Skeletal muscle tissue (tissue), 4 donors: Measurements from ENCODE around the gene MEGF9. TPM values are rescaled to one million over a fixed set of nuclear protein-coding genes. Genes with fewer than 3 reads are reported as not detected.

Experiments
- H3K27ac ChIP-seq: one replicate; pipeline ENCODE4 v1.7.0; 2013; ENCODE audit warnings: mild to moderate bottlenecking, low read depth, low read length, inconsistent platforms
- H3K27me3 ChIP-seq, 3 donors: one replicate each; pipeline ENCODE4 v1.7.0; 2013; ENCODE audit warnings: low read length in 3 of 3; ENCODE audit not compliant: control insufficient read depth in 3 of 3, insufficient read depth in 3 of 3
- H3K36me3 ChIP-seq, 3 donors: one replicate each; pipeline ENCODE4 v1.7.0; 2013; ENCODE audit warnings: low read length in 3 of 3; ENCODE audit not compliant: control insufficient read depth in 3 of 3, insufficient read depth in 3 of 3
- H3K4me1 ChIP-seq, 3 donors: one replicate each; pipeline ENCODE4 v1.7.0; 2013; ENCODE audit warnings: low read length in 3 of 3, mild to moderate bottlenecking in 3 of 3; ENCODE audit not compliant: control insufficient read depth in 3 of 3, insufficient read depth in 3 of 3
- H3K4me3 ChIP-seq, 3 donors: one replicate each; pipeline ENCODE4 v1.7.0; 2013; ENCODE audit warnings: low read length in 3 of 3
- H3K9ac ChIP-seq, 3 donors: one replicate each; pipeline ENCODE4 v1.7.0; 2013; ENCODE audit warnings: low read length in 3 of 3, mild to moderate bottlenecking in 3 of 3, moderate library complexity in 2 of 3, low read depth in 1 of 3
- H3K9me3 ChIP-seq, 3 donors: one replicate each; pipeline ENCODE4 v1.7.0; 2013; ENCODE audit warnings: low read length in 3 of 3; ENCODE audit not compliant: control insufficient read depth in 3 of 3
- total RNA-seq: library from RNA; depleted of rRNA; stranded (reverse); fragments of >200 nt; gene quantifications from one replicate; pipeline ENCODE4 v1.2.3, GENCODE V29; 2014
- donor health status: Osteomylitis.

MEGF9 gene
- total RNA-seq, 1 donor from 2014 or later, result 6.8 TPM

GRCh38 chr9:120692901-120693699, 21.2 kb downstream of the MEGF9 start:
- H3K27ac ChIP-seq, result no peak overlapping the region
- no peak overlapping the region for H3K4me3 ChIP-seq
- no peaks in the 10 kb centered on the region for H3K36me3 ChIP-seq
- H3K27me3 ChIP-seq, result no peaks in the 10 kb centered on the region
- H3K9ac ChIP-seq, result no peak overlapping the region
- H3K9me3 ChIP-seq, result no peaks in the 10 kb centered on the region
- H3K4me1 ChIP-seq, result peaks cover 0 to under 1% (median 0%) of the 10 kb centered on the region in 3 donors

GRCh38 chr9:120690372-120690771, 23.9 kb downstream of the MEGF9 start:
- Histone ChIP-seq H3K27me3 (no peaks in the 10 kb centered on the region), H3K4me3 (no peak overlapping the region), H3K36me3 (no peaks in the 10 kb centered on the region), H3K9ac (no peak overlapping the region), H3K4me1 (peaks cover 0 to 2% (median 0%) of the 10 kb centered on the region in 3 donors), H3K9me3 (no peaks in the 10 kb centered on the region), H3K27ac (no peak overlapping the region)

GRCh38 chr9:120689860-120690259, 24.4 kb downstream of the MEGF9 start:
- H3K27ac ChIP-seq, result no peak overlapping the region
- H3K9me3 ChIP-seq, result no peaks in the 10 kb centered on the region
- no peaks in the 10 kb centered on the region for H3K36me3 ChIP-seq
- no peak overlapping the region for H3K9ac ChIP-seq
- no peak overlapping the region for H3K4me3 ChIP-seq
- H3K27me3 ChIP-seq, result no peaks in the 10 kb centered on the region
- H3K4me1 ChIP-seq, result peaks cover 0 to 2% (median 0%) of the 10 kb centered on the region in 3 donors

- Histone ChIP-seq H3K9me3 (no peaks in the 10 kb centered on the region), H3K4me1 (peaks cover 2 to 3% (median 3%) of the 10 kb centered on the region in 3 donors), H3K4me3 (no peak overlapping the region), H3K27ac (no peak overlapping the region), H3K9ac (no peak overlapping the region), H3K27me3 (no peaks in the 10 kb centered on the region), H3K36me3 (no peaks in the 10 kb centered on the region)
Observed at GRCh38 chr9:120688758-120689157, 25.5 kb downstream of the MEGF9 start.

GRCh38 chr9:120683150-120683549, 31.1 kb downstream of the MEGF9 start:
- Histone ChIP-seq H3K27me3 (no peaks in the 10 kb centered on the region), H3K27ac (no peak overlapping the region), H3K4me3 (no peak overlapping the region), H3K4me1 (peaks cover 2 to 3% (median 3%) of the 10 kb centered on the region in 3 donors), H3K9me3 (no peaks in the 10 kb centered on the region), H3K36me3 (no peaks in the 10 kb centered on the region), H3K9ac (no peak overlapping the region)

- Histone ChIP-seq H3K36me3 (no peaks in the 10 kb centered on the region), H3K27me3 (no peaks in the 10 kb centered on the region), H3K9me3 (no peaks in the 10 kb centered on the region), H3K9ac (no peak overlapping the region), H3K27ac (no peak overlapping the region), H3K4me3 (no peak overlapping the region), H3K4me1 (peaks cover 0 to 3% (median 3%) of the 10 kb centered on the region in 3 donors)
Observed at GRCh38 chr9:120681121-120681520, 33.1 kb downstream of the MEGF9 start.

- Histone ChIP-seq H3K9me3 (no peaks in the 10 kb centered on the region), H3K4me1 (peaks cover 0 to 3% (median 3%) of the 10 kb centered on the region in 3 donors), H3K9ac (no peak overlapping the region), H3K4me3 (no peak overlapping the region), H3K27me3 (no peaks in the 10 kb centered on the region), H3K27ac (no peak overlapping the region), H3K36me3 (no peaks in the 10 kb centered on the region)
Observed at GRCh38 chr9:120680579-120680978, 33.7 kb downstream of the MEGF9 start.

- Histone ChIP-seq H3K27ac (no peak overlapping the region), H3K9ac (no peak overlapping the region), H3K36me3 (no peaks in the 10 kb centered on the region), H3K27me3 (no peaks in the 10 kb centered on the region), H3K4me1 (peaks cover 0 to 3% (median 3%) of the 10 kb centered on the region in 3 donors), H3K4me3 (no peak overlapping the region), H3K9me3 (no peaks in the 10 kb centered on the region)
Observed at GRCh38 chr9:120680161-120680560, 34.1 kb downstream of the MEGF9 start.

GRCh38 chr9:120677965-120678364, 36.3 kb downstream of the MEGF9 start:
- no peak overlapping the region for H3K4me3 ChIP-seq
- H3K36me3 ChIP-seq, result no peaks in the 10 kb centered on the region
- H3K9me3 ChIP-seq, result no peaks in the 10 kb centered on the region
- H3K27me3 ChIP-seq, result no peaks in the 10 kb centered on the region
- H3K4me1 ChIP-seq, result no peaks in the 10 kb centered on the region
- H3K27ac ChIP-seq, result no peak overlapping the region
- no peak overlapping the region for H3K9ac ChIP-seq

- H3K9ac ChIP-seq, result no peak overlapping the region
- H3K9me3 ChIP-seq, result no peaks in the 10 kb centered on the region
- no peaks in the 10 kb centered on the region for H3K36me3 ChIP-seq
- H3K27me3 ChIP-seq, result no peaks in the 10 kb centered on the region
- no peaks in the 10 kb centered on the region for H3K4me1 ChIP-seq
- H3K27ac ChIP-seq, result no peak overlapping the region
- H3K4me3 ChIP-seq, result no peak overlapping the region
Observed at GRCh38 chr9:120676767-120677402, 37.4 kb downstream of the MEGF9 start.
